GM18498 (cell line): ENCODE results near the gene THOC1.

Source experiments
- ATAC-seq: cut with Tn5 transposase; IDR thresholded peaks from one replicate; pipeline ENCODE4 v1.9.1; 2021; ENCODE audit warnings: mild to moderate bottlenecking, moderate library complexity; ENCODE audit not compliant: unreplicated experiment

The THOC1 gene

DNA sequence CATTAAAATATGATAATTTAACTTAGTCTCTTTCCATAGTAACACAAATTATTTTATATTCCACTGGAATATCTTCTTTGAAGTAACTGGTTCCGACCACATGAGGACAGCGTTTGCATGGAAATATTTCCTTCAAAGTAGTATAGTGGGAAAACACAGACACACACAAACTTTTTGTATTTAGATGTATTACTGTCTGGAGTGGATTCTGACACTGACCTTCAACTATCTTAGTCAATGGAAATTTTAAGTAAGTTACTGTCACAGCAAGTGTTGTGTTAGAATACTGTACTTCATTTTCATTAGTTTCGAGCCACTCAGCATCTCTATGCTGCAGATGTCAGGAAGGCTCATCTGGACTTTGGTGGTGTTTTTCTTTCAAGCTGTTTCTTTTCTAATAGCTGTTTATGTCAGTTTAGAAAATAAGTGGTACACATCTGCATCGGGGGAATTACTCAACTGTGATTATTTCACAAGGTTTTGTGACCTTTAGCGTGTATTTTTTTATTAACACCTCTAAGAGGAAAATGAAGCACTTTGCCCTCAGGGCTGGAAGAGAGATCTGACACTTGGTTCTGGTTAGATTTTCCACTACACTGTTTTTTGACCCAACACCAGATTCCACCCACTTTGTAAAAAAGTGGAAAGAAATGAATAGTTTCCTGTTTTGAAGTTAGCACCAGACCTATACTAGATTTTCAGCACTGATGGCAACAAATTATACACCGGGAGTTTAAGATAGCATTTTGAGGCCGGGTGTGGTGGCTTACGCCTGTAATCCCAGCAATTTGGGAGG is 18.9 kb upstream of the THOC1 start:
- no peak for ATAC-seq

GRCh38 chr18:285817-286216 is 18.0 kb upstream of the THOC1 start:
- no peak for ATAC-seq

DNA sequence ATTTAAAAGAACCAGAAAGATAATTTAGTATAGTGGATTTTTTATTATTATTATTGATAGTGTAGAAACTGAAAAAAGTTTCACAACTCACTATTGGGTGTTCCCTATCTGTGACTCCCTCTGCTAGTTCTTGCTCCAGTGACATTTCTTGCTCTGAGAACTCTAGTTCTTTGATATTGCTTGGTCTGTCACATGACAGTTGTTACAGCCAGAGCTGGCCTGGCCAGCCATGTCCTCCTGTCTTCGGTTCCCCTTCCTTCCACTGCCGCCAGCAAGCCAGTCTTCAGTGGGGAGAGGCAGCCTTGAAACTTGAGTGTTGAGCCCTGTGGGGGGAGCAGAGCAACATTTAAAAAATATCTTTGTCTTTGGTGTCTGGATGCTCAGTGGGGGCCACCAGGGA is 7.6 kb upstream of the THOC1 start:
- ATAC-seq, result no peak

- no peak for ATAC-seq
Measured at GRCh38 chr18:274313-274712, 6.5 kb upstream of the THOC1 start.

- no peak for ATAC-seq
Measured at GRCh38 chr18:273525-273924, 5.7 kb upstream of the THOC1 start.

DNA sequence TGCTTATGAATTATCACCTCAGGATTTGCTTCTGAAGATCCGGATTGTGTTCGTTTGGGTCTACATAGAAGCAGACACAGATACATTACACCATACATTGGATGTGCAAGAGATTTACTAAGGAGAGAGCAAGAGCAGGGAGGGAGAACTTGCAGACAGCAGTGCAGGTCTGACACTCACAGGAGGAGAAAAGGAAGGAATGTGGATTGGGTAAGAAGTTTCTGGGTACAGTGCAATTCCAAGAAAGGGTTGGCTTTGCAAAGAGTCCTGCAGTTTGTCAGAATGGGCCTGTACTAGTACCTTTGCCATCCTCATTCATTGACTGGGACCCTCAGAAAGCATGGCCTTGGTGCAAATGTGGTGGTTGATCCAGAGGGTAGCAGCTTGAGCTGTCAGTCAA is 4.8 kb upstream of the THOC1 start:
- no peak for ATAC-seq

- no peak for ATAC-seq
Measured at GRCh38 chr18:269480-270095, 1.7 kb upstream of the THOC1 start.

- ATAC-seq, result peak; percentile 32
Measured at GRCh38 chr18:267380-267687, 513 bp downstream of the THOC1 start.

- ATAC-seq, result no peak
Measured at GRCh38 chr18:261398-262073, 6.3 kb downstream of the THOC1 start.

- ATAC-seq, result no peak
Measured at GRCh38 chr18:260547-260946, 7.3 kb downstream of the THOC1 start.

DNA sequence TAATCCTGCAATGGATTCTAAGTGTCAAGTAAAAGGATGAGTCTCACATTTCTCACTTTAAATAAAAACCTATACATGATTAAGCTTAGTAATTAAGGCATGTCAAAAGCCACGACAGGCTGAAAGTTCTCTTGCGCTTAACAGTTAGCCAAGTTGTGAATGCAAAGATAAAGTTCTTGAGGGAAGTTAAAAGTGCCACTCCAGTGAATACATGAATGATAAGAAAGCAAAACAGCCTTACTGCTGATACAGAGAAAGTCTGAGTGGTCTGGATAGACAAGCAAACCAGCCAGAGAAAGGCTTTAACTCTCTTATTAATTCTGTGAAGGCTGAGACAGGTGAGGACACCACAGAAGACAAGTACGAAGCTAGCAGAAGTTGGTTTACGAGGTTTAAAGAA is 12.7 kb downstream of the THOC1 start:
- ATAC-seq, result no peak

DNA sequence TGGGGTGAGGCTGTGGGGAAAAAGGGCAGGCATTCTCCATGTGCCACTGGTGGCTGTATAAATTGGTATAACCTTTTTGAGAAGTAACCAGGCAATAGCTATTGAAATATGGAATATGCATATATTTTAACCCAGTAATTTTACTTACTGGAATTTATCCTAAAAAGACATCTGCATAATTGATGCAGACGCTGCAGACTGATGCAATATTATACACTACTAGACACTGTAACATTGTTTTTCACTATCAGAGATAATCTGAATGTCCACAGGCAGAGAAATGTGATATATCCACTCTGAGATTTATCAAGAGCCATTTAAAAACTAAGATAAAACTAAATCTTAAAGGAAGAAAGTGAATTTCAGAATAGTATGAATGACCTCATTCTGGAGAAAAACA is 14.7 kb downstream of the THOC1 start:
- no peak for ATAC-seq

GRCh38 chr18:251572-251971 is 16.3 kb downstream of the THOC1 start:
- ATAC-seq, result no peak

DNA sequence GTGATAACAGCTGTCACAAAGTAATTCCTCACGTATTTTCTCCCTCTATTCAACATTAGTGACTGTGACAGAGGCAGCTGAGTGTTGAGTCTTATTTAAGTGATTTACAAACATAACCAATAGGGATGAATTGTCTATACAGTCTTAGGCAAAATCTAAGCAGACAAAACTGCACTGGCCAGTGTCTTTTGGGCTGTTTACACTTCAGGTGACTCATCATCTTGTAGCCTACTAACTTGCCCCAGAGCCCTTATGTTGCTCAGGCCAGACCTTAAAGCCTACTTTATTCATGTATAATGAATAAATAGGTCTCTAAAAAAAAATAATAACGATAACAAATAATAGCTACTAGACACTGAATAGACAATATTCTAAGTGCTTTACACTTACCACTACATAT is 17.2 kb downstream of the THOC1 start:
- ATAC-seq, result no peak

- ATAC-seq, result no peak
Measured at GRCh38 chr18:248053-248452, 19.8 kb downstream of the THOC1 start.

GRCh38 chr18:245282-245847 is 22.5 kb downstream of the THOC1 start:
- no peak for ATAC-seq

- no peak for ATAC-seq
Measured at GRCh38 chr18:240175-240574, 27.7 kb downstream of the THOC1 start.

- no peak for ATAC-seq
Measured at GRCh38 chr18:231563-231962, 36.3 kb downstream of the THOC1 start.

GRCh38 chr18:228586-228985 is 39.3 kb downstream of the THOC1 start:
- no peak for ATAC-seq

- ATAC-seq, result no peak
Measured at GRCh38 chr18:227902-228301, 39.9 kb downstream of the THOC1 start.

- no peak for ATAC-seq
Measured at GRCh38 chr18:227374-227773, 40.5 kb downstream of the THOC1 start.

GRCh38 chr18:225745-226144 is 42.1 kb downstream of the THOC1 start:
- ATAC-seq, result no peak
